B cell (primary cell): ENCODE measurements around the gene AIMP1. TPM values are rescaled to one million over a fixed set of nuclear protein-coding genes. Genes with fewer than 3 reads are reported as not detected.

Source experiments
- ATAC-seq: fragments of 200-7000 bp; cut with Tn5 transposase; one replicate; pipeline ENCODE4 v1.10.0; 2021; ENCODE audit warnings: low read depth, mild to moderate bottlenecking, moderate number of reproducible peaks, moderate library complexity
- CTCF ChIA-PET: fragments of 350-600 bp; sonication (Branson Sonifier 250); formaldehyde crosslinking; loops from one replicate; lab custom pipeline; 2021; ENCODE audit warnings: antibody characterized with exemption, inconsistent platforms; lab: Charles Lee
- POLR2A ChIA-PET: fragments of 350-600 bp; sonication (Branson Sonifier 250); formaldehyde crosslinking; loops from one replicate; lab custom pipeline; 2021; ENCODE audit warnings: antibody characterized with exemption; lab: Charles Lee
- DNase-seq: peaks from one replicate; pipeline ENCODE4 v3.0.0; 2013
- H2AFZ ChIP-seq: 2 replicates; pipeline ENCODE4 v1.6.1; 2012; ENCODE audit warnings: mild to moderate bottlenecking, low read depth, low read length; ENCODE audit not compliant: insufficient read depth, poor library complexity, severe bottlenecking
- H3K27ac ChIP-seq, 2 donors: 1 replicate in 1 of 2; 2 replicates in 1 of 2; pipeline ENCODE4 v1.5.1; 2012 to 2013; ENCODE audit warnings: low read length in 2 of 2, mild to moderate bottlenecking in 2 of 2, moderate library complexity in 1 of 2
- H3K27me3 ChIP-seq, 4 experiments: fragments of 200-600 bp in 1 of 4; sonication (generic) in 1 of 4; replicated peaks in 1 of 4; 1 replicate in 2 of 4; 2 replicates in 2 of 4; pipeline versions ENCODE4 v1.6.1 to v1.7.0; 2013 to 2016; ENCODE audit warnings: low read length in 3 of 4, mild to moderate bottlenecking in 2 of 4, mixed read lengths in 1 of 4, moderate library complexity in 1 of 4; ENCODE audit not compliant: insufficient read depth in 4 of 4, control insufficient read depth in 3 of 4; ENCODE audit errors: control extremely low read depth in 1 of 4
- H3K36me3 ChIP-seq, 2 experiments: replicated peaks in 1 of 2; 1 replicate in 1 of 2; 2 replicates in 1 of 2; pipeline versions ENCODE4 v1.6.1 to v1.7.1; 2013; ENCODE audit warnings: low read length in 1 of 2; ENCODE audit not compliant: insufficient read depth in 2 of 2, control insufficient read depth in 1 of 2; ENCODE audit errors: control extremely low read depth in 1 of 2, extremely low read depth in 1 of 2
- H3K4me1 ChIP-seq, 2 donors: fragments of 200-600 bp in 1 of 2; sonication (generic) in 1 of 2; 1 replicate in 1 of 2; 2 replicates in 1 of 2; pipeline versions ENCODE4 v1.5.1 to v1.6.1; 2013 to 2017; ENCODE audit warnings: low read length in 2 of 2; ENCODE audit not compliant: control insufficient read depth in 2 of 2, insufficient read depth in 2 of 2
- H3K4me2 ChIP-seq: replicated peaks from 2 replicates; pipeline ENCODE3; 2012; ENCODE audit warnings: mild to moderate bottlenecking, low read depth, low read length; ENCODE audit not compliant: poor library complexity, severe bottlenecking
- H3K4me3 ChIP-seq, 5 experiments: fragments of 200-600 bp in 1 of 5; sonication (generic) in 1 of 5; 1 replicate in 3 of 5; 2 replicates in 2 of 5; pipeline versions ENCODE4 v1.5.1 to v1.7.0; 2011 to 2016; ENCODE audit warnings: low read length in 4 of 5, mild to moderate bottlenecking in 4 of 5, low read depth in 2 of 5, control low read depth in 1 of 5, moderate library complexity in 1 of 5; ENCODE audit not compliant: insufficient read depth in 1 of 5; ENCODE audit errors: control extremely low read depth in 1 of 5, extremely low read depth in 1 of 5
- H3K79me2 ChIP-seq: fragments of 200-600 bp; sonication (generic); one replicate; pipeline ENCODE4 v1.6.0; 2016; ENCODE audit warnings: low read length; ENCODE audit not compliant: control insufficient read depth, insufficient read depth
- H3K9ac ChIP-seq: fragments of 200-600 bp; sonication (generic); 2 replicates; pipeline ENCODE4 v1.6.1; 2017; ENCODE audit warnings: mild to moderate bottlenecking, low read length, moderate library complexity
- H3K9me3 ChIP-seq, 3 donors: one replicate each; pipeline versions ENCODE4 v1.6.1 to v1.7.1; 2013; ENCODE audit warnings: low read length in 2 of 3; ENCODE audit not compliant: control insufficient read depth in 2 of 3, insufficient read depth in 1 of 3; ENCODE audit errors: control extremely low read depth in 1 of 3
- H4K20me1 ChIP-seq: 2 replicates; pipeline ENCODE4 v1.6.0; 2012; ENCODE audit warnings: mild to moderate bottlenecking, low read length; ENCODE audit not compliant: insufficient read depth, control insufficient read depth, poor library complexity, severe bottlenecking
- H3K27ac Mint-ChIP-seq: one replicate; pipeline ENCODE4 v1.8.0; 2021; ENCODE audit warnings: mixed read lengths
- H3K27me3 Mint-ChIP-seq: one replicate; pipeline ENCODE4 v1.8.0; 2021; ENCODE audit warnings: mixed read lengths
- H3K4me1 Mint-ChIP-seq: one replicate; pipeline ENCODE4 v1.8.0; 2021; ENCODE audit warnings: mixed read lengths
- H3K4me3 Mint-ChIP-seq: one replicate; pipeline ENCODE4 v1.8.0; 2021; ENCODE audit warnings: mixed read lengths
- H3K9me3 Mint-ChIP-seq: one replicate; pipeline ENCODE4 v1.8.0; 2022; ENCODE audit warnings: mixed read lengths; ENCODE audit not compliant: insufficient read depth
- CTCF ChIP-seq: fragments of 200-600 bp; IDR thresholded peaks from one replicate; pipeline ENCODE4 v1.8.0; 2022; ENCODE audit warnings: antibody characterized with exemption, mild to moderate bottlenecking
- EZH2 ChIP-seq: IDR thresholded peaks from 2 replicates; pipeline ENCODE4 v1.6.1; 2012; ENCODE audit warnings: borderline replicate concordance, low read depth, mild to moderate bottlenecking, moderate library complexity, low read length; ENCODE audit not compliant: insufficient read depth, poor library complexity, severe bottlenecking
- WGBS: methylation state at CpG from one replicate; pipeline ENCODE4 v1.1.5; 2013; ENCODE audit warnings: missing lambda C conversion rate; ENCODE audit not compliant: insufficient coverage; 5-methylcytosine and 5-hydroxymethylcytosine counted together
- intact Hi-C: fragments of 100-400 bp; cut with micrococcal nuclease; formaldehyde crosslinking; loops from one replicate; pipeline ENCODE4 v1.10.0; 2022
- polyA plus RNA-seq: library from polyadenylated mRNA; depleted of rRNA; stranded (reverse); fragments of >200 nt; gene quantifications from 2 replicates; pipeline ENCODE4 v1.2.3, GENCODE V29; 2012
- total RNA-seq, 2 donors: library from RNA; stranded (reverse); fragments of 120-200 nt in 1 of 2; gene quantifications; 1 replicate in 1 of 2; 2 replicates in 1 of 2; pipeline versions ENCODE4 v1.2.3 to v1.2.4, GENCODE V29; 2013 to 2022

Gene AIMP1
- total and polyA plus RNA-seq, 2 donors (not counting 1 experiment from before 2014, with no cell fraction given) = 12.0 to 49.7 TPM

DNA sequence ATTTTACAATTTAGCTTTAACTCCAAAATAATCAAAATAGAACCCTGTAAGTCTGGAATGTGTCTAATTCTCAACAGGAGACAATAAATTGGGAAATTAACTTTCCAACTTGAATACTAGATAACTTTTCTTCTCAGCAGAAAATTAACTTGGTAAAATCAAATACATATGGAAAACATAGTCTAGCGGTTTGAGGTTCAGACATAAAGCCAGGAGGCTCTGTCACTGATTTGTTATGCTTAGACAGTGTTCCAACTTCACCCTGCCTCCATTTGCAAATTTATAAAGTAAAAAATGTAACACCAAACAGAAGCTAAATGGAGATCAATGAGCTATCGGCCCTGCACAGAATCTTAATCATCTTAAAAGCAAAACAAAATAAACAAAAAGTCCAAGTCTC is 46.6 kb upstream of the AIMP1 start:
- Histone ChIP-seq H4K20me1 (no peaks in the 10 kb centered on the region), H3K4me1 (no peaks in the 10 kb centered on the region), H3K27me3 (no peaks in the 10 kb centered on the region), H3K27ac (no peak overlapping the region), H2AFZ (no peak overlapping the region), H3K4me2 (no peak overlapping the region), H3K4me3 (no peak overlapping the region), H3K9ac (no peak overlapping the region), H3K79me2 (peaks cover 9% of the 10 kb centered on the region), H3K36me3 (peaks cover 0 to 5% of the 10 kb centered on the region in 2 experiments), H3K9me3 (no peaks in the 10 kb centered on the region)
- no peak for ATAC-seq
- intact Hi-C loops = loop anchor here (10.0 kb wide), 1 partner anchor 235 kb away; no protein-coding TSS in a partner anchor
- CTCF ChIA-PET = no interaction called here
- Mint-ChIP-seq H3K27ac (no peak overlapping the region), H3K9me3 (no peaks in the 10 kb centered on the region), H3K4me3 (no peak overlapping the region), H3K27me3 (no peaks in the 10 kb centered on the region), H3K4me1 (no peaks in the 10 kb centered on the region)
- TF ChIP-seq CTCF (no peak), EZH2 (no peak)
- no peak for DNase-seq
- no CpG with 5 or more reads among the region's 2 CpGs for WGBS
- POLR2A ChIA-PET = no interaction called here

DNA sequence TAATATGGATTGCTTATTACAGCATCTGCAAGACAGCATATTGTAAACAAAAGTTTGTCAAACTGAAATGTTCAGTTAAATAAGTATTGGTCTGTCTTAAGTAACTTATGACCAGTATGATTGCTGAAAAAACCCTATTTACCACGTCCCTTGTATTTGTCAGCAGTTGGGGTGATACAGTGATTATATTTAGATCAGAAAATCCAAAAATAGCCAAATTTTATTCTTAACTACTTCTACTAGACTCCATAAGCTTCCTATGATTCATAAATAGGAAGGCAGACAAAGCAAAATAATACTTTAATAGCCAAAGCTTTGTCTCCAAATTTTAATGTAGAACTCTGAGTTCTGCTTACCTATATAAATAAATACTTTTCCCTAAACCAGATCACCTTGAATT is 45.6 kb upstream of the AIMP1 start:
- Histone ChIP-seq H3K4me3 (no peak overlapping the region), H3K27ac (no peak overlapping the region), H3K27me3 (no peaks in the 10 kb centered on the region), H3K4me2 (no peak overlapping the region), H3K9me3 (no peaks in the 10 kb centered on the region), H4K20me1 (no peaks in the 10 kb centered on the region), H3K4me1 (no peaks in the 10 kb centered on the region), H2AFZ (no peak overlapping the region), H3K36me3 (peaks cover 0 to 5% of the 10 kb centered on the region in 2 experiments), H3K9ac (no peak overlapping the region), H3K79me2 (peaks cover 9% of the 10 kb centered on the region)
- POLR2A ChIA-PET = no interaction called here
- WGBS = no CpG with 5 or more reads among the region's 1 CpG
- Mint-ChIP-seq H3K4me1 (no peaks in the 10 kb centered on the region), H3K27ac (no peak overlapping the region), H3K27me3 (no peaks in the 10 kb centered on the region), H3K4me3 (no peak overlapping the region), H3K9me3 (no peaks in the 10 kb centered on the region)
- CTCF ChIA-PET = no interaction called here
- no peak for DNase-seq
- intact Hi-C loops = no loop called here
- TF ChIP-seq CTCF = no peak
- no peak for ATAC-seq
